OCI-LY7 (cell line): ENCODE data around the gene CFLAR. TPM values are rescaled to one million over a fixed set of nuclear protein-coding genes. Genes with fewer than 3 reads are reported as not detected.

Experiments used
- BruUV-seq: library from RNA; stranded (reverse); fragments of 400-500 nt; replicated peaks from 2 replicates; lab custom pipeline; 2021; lab: Mats Ljungman, UMichigan
- CTCF ChIA-PET: fragments of 300-600 bp; sonication (Branson Sonifier 250); formaldehyde crosslinking; loops from one replicate; lab custom pipeline; 2022; ENCODE audit warnings: antibody characterized with exemption; ENCODE audit not compliant: unreplicated experiment; lab: Charles Lee
- POLR2A ChIA-PET: fragments of 300-600 bp; sonication (Branson Sonifier 250); formaldehyde crosslinking; loops from one replicate; lab custom pipeline; 2022; ENCODE audit warnings: antibody characterized with exemption; lab: Charles Lee
- DNase-seq: peaks from one replicate; pipeline ENCODE4 v3.0.0-alpha.2; 2015; ENCODE audit warnings: low spot score
- H2AFZ ChIP-seq: fragments of 200-600 bp; sonication (generic), shearing (Covaris generic); 2 replicates; pipeline ENCODE4 v1.6.1; 2014; ENCODE audit warnings: mild to moderate bottlenecking, antibody characterized with exemption, low read length, moderate library complexity
- H3K27ac ChIP-seq: fragments of 200-600 bp; sonication (generic); 2 replicates; pipeline ENCODE4 v1.5.1; 2014; ENCODE audit warnings: mixed run types, low read depth, mild to moderate bottlenecking, moderate library complexity, low read length, inconsistent platforms; ENCODE audit not compliant: poor library complexity, severe bottlenecking
- H3K36me3 ChIP-seq: fragments of 200-600 bp; sonication (generic); 2 replicates; pipeline ENCODE4 v1.6.1; 2014; ENCODE audit warnings: mild to moderate bottlenecking, antibody characterized with exemption, low read length, moderate library complexity, mixed read lengths; ENCODE audit not compliant: insufficient read depth
- H3K4me1 ChIP-seq: fragments of 200-600 bp; sonication (generic); 2 replicates; pipeline ENCODE4 v1.5.1; 2014; ENCODE audit warnings: mild to moderate bottlenecking, low read length; ENCODE audit not compliant: insufficient read depth, poor library complexity, severe bottlenecking
- H3K4me2 ChIP-seq: fragments of 200-600 bp; sonication (generic); 2 replicates; pipeline ENCODE4 v1.6.1; 2014; ENCODE audit warnings: mild to moderate bottlenecking, low read length
- H3K4me3 ChIP-seq: fragments of 200-600 bp; sonication (generic); 2 replicates; pipeline ENCODE4 v1.5.1; 2014; ENCODE audit warnings: mild to moderate bottlenecking, low read depth, low read length; ENCODE audit not compliant: poor library complexity, severe bottlenecking
- H3K79me2 ChIP-seq: fragments of 200-600 bp; sonication (generic); 2 replicates; pipeline ENCODE4 v1.6.1; 2016; ENCODE audit warnings: low read depth, mild to moderate bottlenecking, low read length, moderate library complexity, mixed read lengths; ENCODE audit not compliant: insufficient read depth
- H3K9me2 ChIP-seq: fragments of 200-600 bp; sonication (generic); 2 replicates; pipeline ENCODE4 v1.6.1; 2016; ENCODE audit warnings: mild to moderate bottlenecking, low read length, mixed read lengths; ENCODE audit not compliant: insufficient read depth
- H3K9me3 ChIP-seq: fragments of 200-600 bp; sonication (generic); 2 replicates; pipeline ENCODE4 v1.6.1; 2014; ENCODE audit warnings: mild to moderate bottlenecking, mixed run types, low read length, mixed read lengths
- H4K20me1 ChIP-seq: fragments of 200-600 bp; sonication (generic); 2 replicates; pipeline ENCODE4 v1.6.1; 2014; ENCODE audit warnings: mild to moderate bottlenecking, antibody characterized with exemption, low read length, moderate library complexity, mixed read lengths; ENCODE audit not compliant: insufficient read depth
- CTCF ChIP-seq: fragments of 200-600 bp; sonication (generic); conservative IDR thresholded peaks from 2 replicates; pipeline ENCODE4 v1.5.1; 2014; ENCODE audit warnings: mild to moderate bottlenecking, antibody characterized with exemption, low read length, moderate library complexity, mixed read lengths
- EZH2phosphoT487 ChIP-seq: fragments of 200-600 bp; sonication (generic); IDR thresholded peaks from 2 replicates; pipeline ENCODE4 v1.6.1; 2018; ENCODE audit warnings: low read depth, borderline replicate concordance, mild to moderate bottlenecking, mixed run types, antibody characterized with exemption, low read length, moderate library complexity, mixed read lengths
- intact Hi-C: fragments of 100-400 bp; cut with micrococcal nuclease; formaldehyde crosslinking; loops from one replicate; pipeline ENCODE4 v1.10.0; 2022; ENCODE audit not compliant: unreplicated experiment
- total RNA-seq, 2 experiments: library from RNA; depleted of rRNA in 1 of 2; stranded (reverse); fragments of >200 nt in 1 of 2; shearing (Covaris generic) in 1 of 2; gene quantifications; 2 replicates each; pipeline ENCODE4 v1.2.3, GENCODE V29; 2014 to 2022

CFLAR gene
- total RNA-seq, 2 experiments from 2014 or later = 42.8 to 82.5 TPM

GRCh38 chr2:201154615-201155399 is 38.8 kb downstream of the CFLAR start:
- ChIA-PET CTCF (interaction anchor here (1.0 kb wide), 1 partner anchor 11 kb away, joined by 3 read pairs; no protein-coding TSS in a partner anchor), POLR2A (interaction anchor here (0.7 to 2.3 kb wide), 5 partner anchors 9 to 267 kb away, joined by 3 to 7 read pairs (median 6); no protein-coding TSS in a partner anchor)
- no peak overlapping the region for H3K27ac ChIP-seq
- intact Hi-C loops = loop anchor here (5.0 kb wide), 1 partner anchor 248 kb away; no protein-coding TSS in a partner anchor
- no peaks in the 10 kb centered on the region for H4K20me1 ChIP-seq
- no peak overlapping the region for H2AFZ ChIP-seq
- no peaks in the 10 kb centered on the region for H3K9me2 ChIP-seq
- no peaks in the 10 kb centered on the region for H3K9me3 ChIP-seq
- peaks cover 29% of the 10 kb centered on the region for H3K4me1 ChIP-seq
- H3K79me2 ChIP-seq = no peaks in the 10 kb centered on the region
- no peak overlapping the region for H3K4me2 ChIP-seq
- no peak for DNase-seq
- TF ChIP-seq EZH2phosphoT487 (no peak), CTCF (no peak)
- peaks cover 29% of the 10 kb centered on the region for H3K36me3 ChIP-seq
- no TSS peak for BruUV-seq
- no peak overlapping the region for H3K4me3 ChIP-seq

- TF ChIP-seq EZH2phosphoT487 (no peak), CTCF (no peak)
- H3K27ac ChIP-seq = no peak overlapping the region
- peaks cover 26% of the 10 kb centered on the region for H3K4me1 ChIP-seq
- no peak overlapping the region for H2AFZ ChIP-seq
- peaks cover 30% of the 10 kb centered on the region for H3K36me3 ChIP-seq
- ChIA-PET POLR2A (interaction anchor here (2.0 to 2.3 kb wide), 2 partner anchors 11 to 33 kb away, joined by 6 read pairs; no protein-coding TSS in a partner anchor), CTCF (no interaction called here)
- H3K4me3 ChIP-seq = no peak overlapping the region
- H3K9me2 ChIP-seq = no peaks in the 10 kb centered on the region
- H3K79me2 ChIP-seq = no peaks in the 10 kb centered on the region
- H4K20me1 ChIP-seq = no peaks in the 10 kb centered on the region
- no peak for DNase-seq
- BruUV-seq = no TSS peak
- H3K4me2 ChIP-seq = no peak overlapping the region
- intact Hi-C loops = loop anchor here (5.0 kb wide), 1 partner anchor 249 kb away; no protein-coding TSS in a partner anchor
- no peaks in the 10 kb centered on the region for H3K9me3 ChIP-seq
Observed at GRCh38 chr2:201156036-201156435, 40.1 kb downstream of the CFLAR start.
